NCI-H128 (cell line): Measurements from ENCODE around the gene THBD.

ENCODE experiments used
- DNase-seq: peaks from one replicate; lab custom pipeline; 2025; ENCODE audit not compliant: unreplicated experiment; lab: John Stamatoyannopoulos, UW

The THBD gene

DNA sequence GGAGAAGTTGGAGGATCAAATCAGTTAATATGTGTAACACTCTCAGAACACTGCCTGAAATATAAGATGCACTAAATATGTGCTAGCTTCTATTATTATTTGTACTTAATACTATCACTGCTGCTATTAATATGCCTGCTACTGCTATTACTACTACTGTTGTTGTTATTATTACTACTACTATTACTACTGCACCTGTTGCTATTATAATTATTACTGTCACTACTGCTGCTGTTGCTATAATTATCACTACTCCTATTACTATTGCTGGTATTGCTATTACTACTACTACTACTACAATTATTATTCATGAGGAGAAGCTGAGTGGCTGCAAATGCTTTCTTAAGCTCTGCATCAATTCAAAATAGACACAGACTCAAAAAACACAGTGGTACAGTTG is 31.0 kb downstream of the THBD start:
- DNase-seq = no peak

GRCh38 chr20:23017516-23017915 is 32.0 kb downstream of the THBD start:
- DNase-seq = no peak

- DNase-seq = no peak
Observed at GRCh38 chr20:23013429-23013828, 36.0 kb downstream of the THBD start.

DNA sequence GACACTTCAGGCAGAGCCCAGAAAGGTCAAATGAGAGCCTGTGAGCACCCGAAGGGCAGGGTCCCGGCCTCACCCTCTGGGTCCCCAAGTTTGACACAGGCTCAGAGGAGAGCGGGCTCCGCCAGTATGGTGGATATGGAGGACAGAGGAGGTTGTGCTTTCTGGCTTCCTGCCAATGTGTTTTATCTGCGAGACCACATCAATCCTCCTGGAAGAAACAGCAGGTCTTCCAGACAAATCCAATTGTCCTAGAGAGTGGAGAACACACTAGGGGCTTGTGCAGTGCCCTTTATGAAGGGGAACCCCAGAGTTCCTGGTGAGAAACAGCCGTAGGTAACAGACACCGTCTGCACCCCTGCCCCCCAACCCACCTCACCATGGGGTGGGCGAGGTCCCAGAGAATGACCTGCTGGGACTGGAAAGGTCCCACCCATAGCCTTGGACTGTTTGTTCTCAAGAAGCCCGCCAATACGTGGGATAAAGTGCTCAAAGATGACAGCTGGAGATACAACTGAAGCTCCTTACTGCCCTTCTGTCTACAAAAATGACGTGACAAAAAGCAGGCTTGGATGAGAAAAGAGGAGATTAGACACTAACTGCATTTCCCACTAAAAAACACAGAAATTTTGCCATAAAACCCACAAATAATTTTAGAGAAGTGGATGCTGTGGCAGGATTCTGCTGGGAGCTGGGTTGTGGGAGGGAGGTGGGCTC is 38.3 kb downstream of the THBD start:
- DNase-seq = no peak

DNA sequence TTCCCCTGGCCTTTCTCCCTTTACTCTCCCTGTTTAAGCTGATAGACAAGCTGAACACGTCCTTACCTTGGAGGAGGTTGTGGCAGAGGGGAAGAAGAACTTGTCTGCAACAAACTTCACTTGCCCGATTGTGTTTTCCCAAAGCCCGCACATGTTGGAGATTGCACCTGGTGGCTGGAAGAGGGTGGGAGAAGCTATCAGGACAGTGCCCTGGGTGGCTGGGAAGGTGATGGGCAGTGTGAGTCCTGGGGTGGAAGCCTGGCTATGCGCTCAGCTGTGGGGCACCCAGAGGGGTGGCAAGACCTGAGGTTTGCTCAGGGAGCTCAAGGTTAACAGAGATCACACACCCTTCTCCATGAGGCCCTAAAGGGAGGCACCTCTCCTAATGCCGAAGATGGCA is 39.4 kb downstream of the THBD start:
- no peak for DNase-seq

- DNase-seq = no peak
Observed at GRCh38 chr20:23009636-23010035, 39.8 kb downstream of the THBD start.

- DNase-seq = no peak
Observed at GRCh38 chr20:23008667-23009066, 40.8 kb downstream of the THBD start.

DNA sequence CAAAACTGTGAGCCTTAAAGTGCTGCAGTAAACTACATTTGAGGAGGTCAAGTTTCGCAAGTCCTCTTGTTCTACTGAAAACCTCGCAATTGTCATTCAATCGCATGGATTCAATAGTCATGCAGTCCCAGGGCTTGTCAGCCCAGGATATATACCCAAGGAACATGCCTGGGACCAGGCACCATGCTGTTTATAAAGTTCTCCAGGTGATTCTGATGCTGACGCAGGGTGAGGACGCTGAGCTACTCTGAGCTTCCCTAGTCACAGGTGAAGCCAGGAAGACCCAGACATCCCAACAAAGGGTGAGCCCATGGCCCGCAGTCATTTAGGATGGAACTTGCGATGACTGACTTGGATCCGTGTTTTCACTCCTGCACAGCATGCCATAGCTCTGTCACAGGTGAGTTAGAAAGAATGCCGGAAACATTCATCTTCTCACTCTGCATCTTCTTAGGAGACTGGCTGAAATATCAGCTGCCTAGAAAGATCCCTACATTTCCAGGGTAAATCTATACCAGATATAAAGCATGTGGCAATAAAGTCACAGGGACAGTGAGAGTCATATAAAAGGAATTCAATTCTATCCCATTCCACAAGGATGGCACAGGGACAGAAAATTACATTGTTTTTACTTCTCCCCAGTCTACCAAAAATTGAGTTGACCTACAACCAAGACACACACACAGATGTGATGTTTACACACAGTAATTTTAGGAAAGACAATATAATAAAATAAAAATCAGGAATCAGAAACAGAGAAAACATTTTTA is 41.4 kb downstream of the THBD start:
- no peak for DNase-seq

DNA sequence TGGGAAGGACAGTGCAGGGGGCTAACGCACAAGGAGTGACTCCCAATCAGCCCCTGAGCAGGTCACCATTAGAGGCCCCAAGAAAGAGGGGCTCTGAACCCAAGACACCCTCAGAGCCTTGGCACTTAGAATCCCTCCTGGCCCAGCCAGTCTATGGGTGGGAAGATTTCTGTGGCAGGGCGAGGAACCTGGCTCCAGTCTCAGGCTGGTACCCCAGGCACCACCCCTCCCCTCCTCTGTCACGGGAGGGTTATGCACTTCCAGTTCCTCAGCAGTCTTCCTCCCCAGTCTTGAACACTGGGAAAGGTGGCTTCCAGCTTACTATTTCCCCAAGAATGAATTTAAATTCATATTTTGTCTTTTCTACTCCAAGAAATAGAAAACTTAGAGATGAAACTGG is 42.0 kb downstream of the THBD start:
- DNase-seq = no peak

- no peak for DNase-seq
Observed at GRCh38 chr20:23005776-23006175, 43.7 kb downstream of the THBD start.

DNA sequence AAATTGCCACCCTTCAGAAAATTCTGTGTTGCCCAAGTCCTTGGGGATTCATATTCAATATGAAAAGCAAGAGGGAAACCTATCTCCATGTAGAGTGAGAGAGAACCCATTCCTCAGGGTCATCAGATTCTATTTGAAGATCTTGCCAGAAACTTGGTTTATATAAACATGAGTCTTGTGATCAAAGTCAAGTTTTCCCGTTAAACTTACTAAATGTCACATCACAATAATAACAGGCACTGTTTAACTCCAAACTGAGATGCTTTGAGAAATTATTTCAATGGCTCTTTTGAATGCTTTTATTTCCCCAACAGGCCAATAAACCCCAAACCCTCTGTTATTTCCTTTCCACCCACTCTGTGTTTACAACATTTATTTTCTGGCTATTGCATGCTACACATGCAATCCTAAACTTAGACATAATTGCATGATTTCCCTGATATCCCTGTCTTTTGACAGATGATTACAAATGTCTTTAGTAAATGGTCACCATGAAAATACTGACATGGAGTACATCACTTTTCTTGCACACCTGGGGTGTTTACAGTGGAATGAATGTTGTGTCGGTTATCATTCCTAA is 45.5 kb downstream of the THBD start:
- no peak for DNase-seq

GRCh38 chr20:23003077-23003635 is 46.3 kb downstream of the THBD start:
- DNase-seq = no peak

GRCh38 chr20:23002276-23002675 is 47.2 kb downstream of the THBD start:
- no peak for DNase-seq

GRCh38 chr20:23000232-23000947 is 49.1 kb downstream of the THBD start:
- no peak for DNase-seq

DNA sequence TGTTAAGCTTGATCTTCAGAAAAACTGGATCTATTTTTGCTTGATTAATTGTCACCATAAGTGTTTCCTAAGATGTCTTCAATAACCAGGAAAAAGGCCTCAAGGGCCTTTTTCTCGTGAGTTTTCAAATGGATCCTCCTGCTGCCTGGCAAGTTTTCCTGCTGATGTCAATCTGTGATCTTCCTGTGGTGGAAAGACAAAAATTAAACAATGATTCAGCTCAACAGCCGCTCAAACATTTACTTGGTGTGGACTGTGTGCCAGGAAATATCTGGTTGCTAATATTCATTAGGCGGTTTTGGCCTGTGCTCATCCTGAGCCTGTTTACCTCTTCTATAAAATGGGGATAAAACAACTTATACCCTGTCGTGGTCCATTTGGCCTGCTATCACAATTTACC is 49.7 kb downstream of the THBD start:
- no peak for DNase-seq

- DNase-seq = no peak
Observed at GRCh38 chr20:22998476-22998875, 51.0 kb downstream of the THBD start.

GRCh38 chr20:22995923-22996322 is 53.5 kb downstream of the THBD start:
- DNase-seq = no peak
